ENCODE measurements around the gene ACP7.

The ACP7 gene

GRCh38 chr19:39113199-39113598 is 29.0 kb downstream of the ACP7 start:
- TF ChIP-seq REST (IDR thresholded peaks at IDR 0.05; ENCODE audit: insufficient read depth in 1 of 2, low read depth in 2 of 2, low read length in 2 of 2) (no peak), SIN3A (IDR thresholded peaks at IDR 0.05; ENCODE audit: borderline replicate concordance, insufficient read depth, low read length) (no peak), TAF1 (IDR thresholded peaks at IDR 0.05; ENCODE audit: borderline replicate concordance, insufficient read depth, low read length) (no peak), POLR2AphosphoS5 (IDR thresholded peaks at IDR 0.05; ENCODE audit: low read depth, low read length) (no peak), FOXP2 (optimal IDR thresholded peaks at IDR 0.05; ENCODE audit: borderline replicate concordance, extremely low read depth, extremely low read length, insufficient read depth) (no peak)

GRCh38 chr19:39115105-39115847 is 31.1 kb downstream of the ACP7 start:
- TF ChIP-seq POLR2AphosphoS5 (IDR thresholded peaks at IDR 0.05; ENCODE audit: low read depth, low read length) (no peak), REST (IDR thresholded peaks at IDR 0.05; ENCODE audit: insufficient read depth in 1 of 2, low read depth in 2 of 2, low read length in 2 of 2) (no peak), FOXP2 (optimal IDR thresholded peaks at IDR 0.05; ENCODE audit: borderline replicate concordance, extremely low read depth, extremely low read length, insufficient read depth) (no peak)

- no peak for TF ChIP-seq TAF1 (IDR thresholded peaks at IDR 0.05; ENCODE audit: borderline replicate concordance, insufficient read depth, low read length)
- TF ChIP-seq POLR2AphosphoS5 (IDR thresholded peaks at IDR 0.05; ENCODE audit: low read depth, low read length), result no peak
- TF ChIP-seq FOXP2 (optimal IDR thresholded peaks at IDR 0.05; ENCODE audit: borderline replicate concordance, extremely low read depth, extremely low read length, insufficient read depth), result no peak
Measured at GRCh38 chr19:39119830-39120229, 35.7 kb downstream of the ACP7 start.

GRCh38 chr19:39122934-39123731 is 39.0 kb downstream of the ACP7 start:
- no peak for TF ChIP-seq SIN3A (IDR thresholded peaks at IDR 0.05; ENCODE audit: borderline replicate concordance, insufficient read depth, low read length)

GRCh38 chr19:39124136-39124764 is 40.1 kb downstream of the ACP7 start:
- TF ChIP-seq TAF1 (IDR thresholded peaks at IDR 0.05; ENCODE audit: borderline replicate concordance, insufficient read depth, low read length), result no peak

- TF ChIP-seq SIN3A (IDR thresholded peaks at IDR 0.05; ENCODE audit: borderline replicate concordance, insufficient read depth, low read length) (no peak), TAF1 (IDR thresholded peaks at IDR 0.05; ENCODE audit: borderline replicate concordance, insufficient read depth, low read length) (no peak), REST (IDR thresholded peaks at IDR 0.05; ENCODE audit: insufficient read depth in 1 of 2, low read depth in 2 of 2, low read length in 2 of 2) (no peak), POLR2AphosphoS5 (IDR thresholded peaks at IDR 0.05; ENCODE audit: low read depth, low read length) (no peak), FOXP2 (optimal IDR thresholded peaks at IDR 0.05; ENCODE audit: borderline replicate concordance, extremely low read depth, extremely low read length, insufficient read depth) (no peak)
Measured at GRCh38 chr19:39125199-39125553, 41.0 kb downstream of the ACP7 start.

Measured in PFSK-1 (cell line).